ENCODE data around the gene SPTLC1. TPM values are rescaled to one million over a fixed set of nuclear protein-coding genes. Genes with fewer than 3 reads are reported as not detected.

SPTLC1 gene
- polyA plus RNA-seq, 1 donor (not counting 4 experiments of a cell fraction or from before 2014, with no cell fraction given): 123 TPM

GRCh38 chr9:92138157-92138959 is 23.1 kb upstream of the SPTLC1 start:
- H3K9ac ChIP-seq (ENCODE audit: control insufficient read depth, extremely low read depth, insufficient read depth, low read length): no peak overlapping the region
- H3K4me1 ChIP-seq (ENCODE audit: control insufficient read depth, extremely low read depth, insufficient read depth, low read length): peaks cover 15% of the 10 kb centered on the region
- no peak overlapping the region for H3K4me2 ChIP-seq (ENCODE audit: control insufficient read depth, extremely low read depth, insufficient read depth, low read depth, low read length)
- H4K20me1 ChIP-seq (ENCODE audit: control insufficient read depth, extremely low read depth, insufficient read depth, low read length): no peaks in the 10 kb centered on the region
- no peak overlapping the region for H3K27ac ChIP-seq (ENCODE audit: control insufficient read depth, insufficient read depth, low read length)
- H3K79me2 ChIP-seq (ENCODE audit: control insufficient read depth, insufficient read depth, low read length): no peaks in the 10 kb centered on the region
- no peak for TF ChIP-seq EZH2 (IDR thresholded peaks at IDR 0.05; ENCODE audit: low read length)
- peak; percentile 72 to 93 (median 76) for TF ChIP-seq CTCF (optimal IDR thresholded peaks at IDR 0.05 in 1 of 3, IDR thresholded peaks at IDR 0.05 in 1 of 3, conservative IDR thresholded peaks at IDR 0.05 in 1 of 3; ENCODE audit: extremely low read depth in 1 of 3, insufficient read depth in 2 of 3, low read length in 3 of 3)
- no peak overlapping the region for H3K4me3 ChIP-seq (ENCODE audit: control insufficient read depth in 2 of 3, extremely low read depth in 1 of 3, insufficient read depth in 2 of 3, low read depth in 1 of 3, low read length in 3 of 3)
- dilution Hi-C loops (cut with MboI; ENCODE audit: extremely low pct_ligation_motif_present, low sequenced_read_pairs): no loop called here
- no peaks in the 10 kb centered on the region for H3K9me1 ChIP-seq (ENCODE audit: control insufficient read depth, extremely low read depth, insufficient read depth, low read length)
- DNase-seq (ENCODE audit: low read depth, low spot score): no peak
- peaks cover 20% of the 10 kb centered on the region for H3K27me3 ChIP-seq (ENCODE audit: control insufficient read depth, extremely low read depth, insufficient read depth, low read length)
- no peaks in the 10 kb centered on the region for H3K9me3 ChIP-seq (ENCODE audit: control insufficient read depth, low read depth, low read length)
- H3K36me3 ChIP-seq (ENCODE audit: control insufficient read depth in 2 of 2, extremely low read depth in 1 of 2, insufficient read depth in 2 of 2, low read length in 2 of 2): no peaks in the 10 kb centered on the region
- FAIRE-seq: no peak
- H2AFZ ChIP-seq (ENCODE audit: control insufficient read depth, low read length): no peak overlapping the region

GRCh38 chr9:92136184-92136858 is 21.1 kb upstream of the SPTLC1 start:
- FAIRE-seq: no peak
- H3K4me1 ChIP-seq (ENCODE audit: control insufficient read depth, extremely low read depth, insufficient read depth, low read length): peaks cover 15% of the 10 kb centered on the region
- H3K9me1 ChIP-seq (ENCODE audit: control insufficient read depth, extremely low read depth, insufficient read depth, low read length): no peaks in the 10 kb centered on the region
- dilution Hi-C loops (cut with MboI; ENCODE audit: extremely low pct_ligation_motif_present, low sequenced_read_pairs): no loop called here
- DNase-seq (ENCODE audit: low read depth, low spot score): no peak
- no peak overlapping the region for H3K4me3 ChIP-seq (ENCODE audit: control insufficient read depth in 2 of 3, extremely low read depth in 1 of 3, insufficient read depth in 2 of 3, low read depth in 1 of 3, low read length in 3 of 3)
- no peak overlapping the region for H2AFZ ChIP-seq (ENCODE audit: control insufficient read depth, low read length)
- no peaks in the 10 kb centered on the region for H4K20me1 ChIP-seq (ENCODE audit: control insufficient read depth, extremely low read depth, insufficient read depth, low read length)
- H3K4me2 ChIP-seq (ENCODE audit: control insufficient read depth, extremely low read depth, insufficient read depth, low read depth, low read length): no peak overlapping the region
- H3K9ac ChIP-seq (ENCODE audit: control insufficient read depth, extremely low read depth, insufficient read depth, low read length): no peak overlapping the region
- no peak overlapping the region for H3K27ac ChIP-seq (ENCODE audit: control insufficient read depth, insufficient read depth, low read length)
- no peak for TF ChIP-seq CTCF (optimal IDR thresholded peaks at IDR 0.05 in 1 of 3, IDR thresholded peaks at IDR 0.05 in 1 of 3, conservative IDR thresholded peaks at IDR 0.05 in 1 of 3; ENCODE audit: extremely low read depth in 1 of 3, insufficient read depth in 2 of 3, low read length in 3 of 3)
- no peak for TF ChIP-seq EZH2 (IDR thresholded peaks at IDR 0.05; ENCODE audit: low read length)
- H3K27me3 ChIP-seq (ENCODE audit: control insufficient read depth, extremely low read depth, insufficient read depth, low read length): peaks cover 16% of the 10 kb centered on the region
- no peaks in the 10 kb centered on the region for H3K36me3 ChIP-seq (ENCODE audit: control insufficient read depth in 2 of 2, extremely low read depth in 1 of 2, insufficient read depth in 2 of 2, low read length in 2 of 2)
- H3K9me3 ChIP-seq (ENCODE audit: control insufficient read depth, low read depth, low read length): no peaks in the 10 kb centered on the region
- no peaks in the 10 kb centered on the region for H3K79me2 ChIP-seq (ENCODE audit: control insufficient read depth, insufficient read depth, low read length)
